Activated naive CD8-positive, alpha-beta T cell treated with anti-CD3 and anti-CD28 coated beads, Interleukin-2, amount 10 ng/mL, durations not matched to agents 7 days and 5 days (primary cell): ENCODE data around the gene TMEM225. TPM values are rescaled to one million over a fixed set of nuclear protein-coding genes. Genes with fewer than 3 reads are reported as not detected.
"Not testable (repeated sequence)": the region's sequence is repeated elsewhere in the genome, so short reads cannot be mapped to it uniquely, and the experiment has no call there.

Source experiments
- ATAC-seq: fragments of 150-1000 bp; cut with Tn5 transposase; one replicate; pipeline ENCODE4 v1.10.0; 2021; ENCODE audit warnings: low read depth, moderate library complexity
- POLR2A ChIA-PET: fragments of 350-600 bp; sonication (Branson Sonifier 250); formaldehyde crosslinking; loops from one replicate; lab custom pipeline; 2021; ENCODE audit warnings: antibody characterized with exemption; lab: Charles Lee
- DNase-seq: peaks from one replicate; pipeline ENCODE4 v3.0.0; 2021
- H3K27ac Mint-ChIP-seq: one replicate; pipeline ENCODE4 v1.8.0; 2022; ENCODE audit warnings: mild to moderate bottlenecking, mixed read lengths
- H3K27me3 Mint-ChIP-seq: one replicate; pipeline ENCODE4 v1.8.0; 2022; ENCODE audit warnings: mild to moderate bottlenecking, moderate library complexity, mixed read lengths
- H3K36me3 Mint-ChIP-seq: one replicate; pipeline ENCODE4 v1.8.0; 2021; ENCODE audit warnings: mild to moderate bottlenecking, mixed read lengths
- H3K4me1 Mint-ChIP-seq: one replicate; pipeline ENCODE4 v1.8.0; 2021; ENCODE audit warnings: mixed read lengths
- H3K4me3 Mint-ChIP-seq: one replicate; pipeline ENCODE4 v1.8.0; 2022; ENCODE audit warnings: mild to moderate bottlenecking, moderate library complexity, mixed read lengths
- H3K9me3 Mint-ChIP-seq: one replicate; pipeline ENCODE4 v1.8.0; 2021; ENCODE audit warnings: mixed read lengths
- total RNA-seq, 2 experiments: library from RNA; stranded (reverse); gene quantifications; one replicate each; pipeline ENCODE4 v1.2.3, GENCODE V29; 2021

TMEM225 gene, protein sequence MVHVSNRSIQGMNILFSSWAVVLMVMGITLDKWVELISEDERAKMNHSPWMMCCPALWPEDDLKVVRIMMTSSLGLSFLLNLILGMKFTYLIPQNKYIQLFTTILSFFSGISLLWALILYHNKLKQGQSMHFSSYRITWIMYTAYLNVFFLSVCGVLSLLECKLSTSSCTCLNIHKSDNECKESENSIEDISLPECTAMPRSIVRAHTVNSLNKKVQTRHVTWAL
- not detected for total RNA-seq

DNA sequence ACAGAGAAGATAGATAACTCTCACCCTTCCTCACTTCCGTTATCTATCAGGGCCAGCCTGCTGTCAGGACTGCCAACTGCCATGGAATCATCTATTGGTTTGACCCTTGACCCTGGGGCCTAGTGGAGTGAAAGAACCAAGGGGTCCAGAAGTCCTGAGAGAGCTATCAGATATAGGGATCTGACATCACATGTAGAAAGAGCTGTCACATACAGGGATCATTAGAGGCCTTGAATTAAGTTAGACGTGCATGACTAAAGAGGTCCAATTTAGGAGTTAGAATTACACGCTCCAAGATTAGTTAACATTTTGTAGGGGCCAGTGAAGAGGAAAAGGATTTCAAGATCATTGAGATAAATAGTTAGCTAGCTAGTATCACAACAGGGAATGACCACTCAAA is at the start of gene TMEM225:
Gene TMEM225, minus strand, starts transcription at position 101 of the 400 bp plus-strand sequence. CDS start 245 bp downstream, outside the sequence.
- H3K4me3 Mint-ChIP-seq, result no peak within 1 kb of the TSS
- H3K4me1 Mint-ChIP-seq, result no peaks in the 10 kb centered on the region
- H3K27ac Mint-ChIP-seq, result no peak within 1 kb of the TSS
- peaks cover under 1% of the 10 kb centered on the region for H3K27me3 Mint-ChIP-seq
- POLR2A ChIA-PET, result no interaction called here
- H3K9me3 Mint-ChIP-seq, result no peaks in the 10 kb centered on the region
- no peak for ATAC-seq
- H3K36me3 Mint-ChIP-seq, result no peaks in the 10 kb centered on the region
- DNase-seq, result no peak

- no peak for DNase-seq
- POLR2A ChIA-PET, result no interaction called here
- Mint-ChIP-seq H3K9me3 (no peaks in the 10 kb centered on the region), H3K36me3 (no peaks in the 10 kb centered on the region), H3K4me1 (no peaks in the 10 kb centered on the region), H3K4me3 (no peak overlapping the region), H3K27me3 (no peaks in the 10 kb centered on the region), H3K27ac (no peak overlapping the region)
- ATAC-seq, result no peak
Measured at GRCh38 chr11:123924027-123924426, 38.6 kb upstream of the TMEM225 start.

- POLR2A ChIA-PET, result no interaction called here
- Mint-ChIP-seq H3K27me3 (no peaks in the 10 kb centered on the region), H3K4me3 (no peak overlapping the region), H3K9me3 (no peaks in the 10 kb centered on the region), H3K4me1 (no peaks in the 10 kb centered on the region), H3K36me3 (no peaks in the 10 kb centered on the region), H3K27ac (no peak overlapping the region)
- DNase-seq (no peak), ATAC-seq (no peak)
Measured at GRCh38 chr11:123920943-123921342, 35.5 kb upstream of the TMEM225 start.

- no peak overlapping the region for H3K4me3 Mint-ChIP-seq
Measured at GRCh38 chr11:123905826-123906225, 20.4 kb upstream of the TMEM225 start.

GRCh38 chr11:123904932-123905331 is 19.5 kb upstream of the TMEM225 start:
- no peak overlapping the region for H3K27ac Mint-ChIP-seq

More at GRCh38 chr11:123905826-123906225, 20.4 kb upstream of the TMEM225 start:
- Mint-ChIP-seq H3K36me3 (no peaks in the 10 kb centered on the region), H3K27me3 (peaks cover 2% of the 10 kb centered on the region), H3K9me3 (no peaks in the 10 kb centered on the region), H3K4me1 (peaks cover 5% of the 10 kb centered on the region), H3K27ac (no peak overlapping the region)
- POLR2A ChIA-PET, result no interaction called here
- DNase-seq (no peak), ATAC-seq (no peak)

GRCh38 chr11:123903932-123904331 is 18.5 kb upstream of the TMEM225 start:
- Mint-ChIP-seq H3K36me3 (no peaks in the 10 kb centered on the region), H3K4me3 (no peak overlapping the region), H3K27ac (no peak overlapping the region), H3K4me1 (peaks cover 5% of the 10 kb centered on the region), H3K27me3 (peaks cover 2% of the 10 kb centered on the region), H3K9me3 (no peaks in the 10 kb centered on the region)
- no peak for DNase-seq
- no peak for ATAC-seq
- POLR2A ChIA-PET, result no interaction called here

More at GRCh38 chr11:123904932-123905331, 19.5 kb upstream of the TMEM225 start:
- no peak for ATAC-seq
- DNase-seq, result no peak
- POLR2A ChIA-PET, result no interaction called here
- no peaks in the 10 kb centered on the region for H3K36me3 Mint-ChIP-seq
- H3K9me3 Mint-ChIP-seq, result no peaks in the 10 kb centered on the region
- H3K27me3 Mint-ChIP-seq, result peaks cover 2% of the 10 kb centered on the region
- H3K4me1 Mint-ChIP-seq, result peaks cover 5% of the 10 kb centered on the region
- H3K4me3 Mint-ChIP-seq, result no peak overlapping the region

DNA sequence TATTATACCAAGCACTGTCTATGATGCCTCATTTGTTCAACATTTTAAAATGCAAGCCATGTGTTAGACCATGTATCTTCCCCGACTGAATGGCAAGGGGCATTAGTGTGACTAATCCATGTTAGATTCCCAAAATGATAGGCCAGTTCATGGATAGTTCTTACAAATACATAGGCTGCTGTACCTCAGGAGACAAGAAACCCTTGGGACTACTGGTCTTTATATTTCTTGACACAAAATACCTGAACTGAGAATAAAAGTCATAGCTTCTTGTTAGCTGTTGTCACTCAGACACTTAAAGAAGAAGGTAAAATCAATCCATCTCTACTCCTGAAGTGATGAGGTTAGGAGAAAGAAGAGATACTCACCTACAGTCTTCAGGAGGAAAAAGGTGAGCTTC is 16.4 kb upstream of the TMEM225 start, which contains the start of gene OR8D4:
Gene OR8D4, plus strand, starts transcription at position 301 of the 400 bp plus-strand sequence. CDS start 4,265 bp downstream, outside the sequence.
- Mint-ChIP-seq H3K27me3 (peaks cover 2% of the 10 kb centered on the region), H3K9me3 (no peaks in the 10 kb centered on the region), H3K27ac (no peak within 1 kb of the TSS), H3K4me3 (no peak within 1 kb of the TSS), H3K36me3 (no peaks in the 10 kb centered on the region), H3K4me1 (peaks cover 5% of the 10 kb centered on the region)
- POLR2A ChIA-PET, result no interaction called here
- ATAC-seq, result no peak
- no peak for DNase-seq

DNA sequence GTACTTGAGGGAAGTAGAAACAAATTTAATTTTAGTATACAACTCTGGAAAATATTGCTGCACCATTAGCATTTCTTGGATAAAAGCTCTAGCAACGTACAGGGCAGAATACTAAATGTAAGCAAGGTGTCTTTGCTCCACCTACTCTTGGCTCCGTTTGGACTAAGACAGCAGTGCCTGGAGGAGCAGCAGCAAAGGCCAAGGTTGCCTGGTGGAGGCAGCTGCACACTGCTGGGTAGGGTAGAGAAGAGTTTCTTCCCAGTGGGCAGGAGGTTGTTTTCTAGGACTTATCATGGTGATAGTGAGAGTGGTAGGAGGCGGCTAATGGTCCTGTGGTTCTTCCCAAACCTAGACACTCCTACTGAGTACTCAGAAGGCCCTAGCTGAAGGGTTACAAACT is 14.3 kb upstream of the TMEM225 start:
- POLR2A ChIA-PET, result no interaction called here
- H3K27ac Mint-ChIP-seq, result no peak overlapping the region
- ATAC-seq (no peak), DNase-seq (no peak)
- H3K27me3 Mint-ChIP-seq, result no peaks in the 10 kb centered on the region
- H3K9me3 Mint-ChIP-seq, result no peaks in the 10 kb centered on the region
- H3K4me3 Mint-ChIP-seq, result no peak overlapping the region
- peaks cover 5% of the 10 kb centered on the region for H3K4me1 Mint-ChIP-seq
- H3K36me3 Mint-ChIP-seq, result no peaks in the 10 kb centered on the region

DNA sequence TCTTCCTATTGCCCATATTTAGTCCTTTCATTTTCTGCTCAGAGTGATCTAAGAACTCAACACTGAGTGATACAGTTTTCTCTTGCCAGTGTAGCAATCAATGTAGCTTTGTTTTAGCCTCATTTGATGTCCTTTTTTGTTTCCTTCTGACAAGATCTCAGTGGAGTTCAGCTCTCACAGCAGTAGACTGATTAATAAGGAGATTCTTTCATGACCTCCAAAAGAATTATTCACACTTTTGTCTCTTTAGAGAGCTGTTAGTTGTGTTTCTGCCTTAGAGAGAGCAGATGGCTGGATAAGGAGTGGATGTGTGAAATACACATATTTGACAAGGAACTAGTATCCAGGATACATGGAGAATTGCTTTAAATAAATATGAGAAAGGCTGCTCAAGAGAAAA is 6.6 kb upstream of the TMEM225 start:
- no peak overlapping the region for H3K27ac Mint-ChIP-seq
- H3K36me3 Mint-ChIP-seq, result no peaks in the 10 kb centered on the region
- H3K4me1 Mint-ChIP-seq, result no peaks in the 10 kb centered on the region
- H3K27me3 Mint-ChIP-seq, result no peaks in the 10 kb centered on the region
- POLR2A ChIA-PET, result no interaction called here
- ATAC-seq, result no peak
- H3K4me3 Mint-ChIP-seq, result no peak overlapping the region
- H3K9me3 Mint-ChIP-seq, result no peaks in the 10 kb centered on the region
- DNase-seq, result no peak

DNA sequence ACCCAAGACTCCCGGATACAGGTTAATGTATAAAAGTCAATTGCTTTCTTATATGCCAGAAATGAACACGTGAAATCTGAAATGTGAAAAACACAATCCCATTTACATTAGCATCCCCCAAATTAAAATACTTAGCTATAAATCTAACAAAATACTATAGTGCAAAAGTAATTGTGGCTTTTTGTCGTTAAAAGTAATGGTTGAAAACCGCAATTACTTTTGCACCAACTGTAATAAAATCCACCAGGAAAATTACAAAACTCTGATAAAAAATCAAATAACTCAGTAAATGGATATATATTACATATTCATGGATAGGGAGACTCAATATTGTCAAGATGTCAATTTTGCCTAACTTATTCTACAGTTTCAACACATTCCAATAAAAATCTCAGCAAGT is 4.6 kb downstream of the TMEM225 start:
- peaks cover 3% of the 10 kb centered on the region for H3K27me3 Mint-ChIP-seq
- H3K36me3 Mint-ChIP-seq, result no peaks in the 10 kb centered on the region
- H3K4me3 Mint-ChIP-seq, result no peak overlapping the region
- no peaks in the 10 kb centered on the region for H3K4me1 Mint-ChIP-seq
- no peak overlapping the region for H3K27ac Mint-ChIP-seq
- no peak for ATAC-seq
- POLR2A ChIA-PET, result no interaction called here
- no peaks in the 10 kb centered on the region for H3K9me3 Mint-ChIP-seq
- no peak for DNase-seq

GRCh38 chr11:123867795-123868194 is 17.7 kb downstream of the TMEM225 start:
- H3K4me1 Mint-ChIP-seq, ATAC-seq, DNase-seq, H3K4me3 Mint-ChIP-seq, H3K27me3 Mint-ChIP-seq, POLR2A ChIA-PET, H3K36me3 Mint-ChIP-seq, H3K27ac Mint-ChIP-seq, H3K9me3 Mint-ChIP-seq: not testable (repeated sequence)

DNA sequence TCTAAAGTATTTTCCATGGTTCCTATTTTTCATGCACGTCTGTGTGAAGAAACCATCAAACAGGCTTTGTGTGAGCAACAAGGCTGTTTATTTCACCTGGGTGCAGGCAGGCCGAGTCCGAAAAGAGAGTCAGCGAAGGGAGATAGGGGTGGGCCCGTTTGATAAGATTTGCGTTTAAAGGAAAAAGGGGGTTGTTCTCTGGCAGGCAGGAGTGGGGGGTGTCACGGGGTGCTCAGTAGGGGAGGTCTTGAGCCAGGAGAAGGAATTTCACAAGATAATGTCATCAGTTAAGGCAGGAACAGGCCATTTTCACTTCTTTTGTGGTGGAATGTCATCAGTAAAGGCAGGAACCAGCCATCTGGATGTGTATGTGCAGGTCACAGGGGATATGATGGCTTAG is 20.2 kb downstream of the TMEM225 start:
- H3K36me3 Mint-ChIP-seq, DNase-seq, H3K4me3 Mint-ChIP-seq, H3K9me3 Mint-ChIP-seq, ATAC-seq, H3K27me3 Mint-ChIP-seq, H3K4me1 Mint-ChIP-seq, POLR2A ChIA-PET, H3K27ac Mint-ChIP-seq: not testable (repeated sequence)

DNA sequence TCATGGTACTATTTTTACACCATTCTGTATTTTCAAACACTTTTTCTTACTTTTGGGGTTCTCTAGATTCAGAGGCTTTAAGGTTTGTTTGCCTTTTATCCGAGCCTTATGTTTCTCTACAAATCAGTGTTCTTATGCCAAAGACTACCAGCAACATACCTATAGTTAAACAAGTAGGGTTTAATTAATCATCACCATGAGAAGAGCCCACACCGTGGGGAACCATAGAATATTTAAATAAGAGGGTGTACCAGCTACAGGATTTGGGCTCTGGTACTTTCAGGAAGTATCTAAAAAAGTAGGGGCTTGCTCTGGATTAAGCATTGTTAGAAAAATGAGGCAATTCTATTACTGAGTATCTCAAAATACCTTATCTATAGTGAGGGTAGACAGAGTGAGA is 25.7 kb downstream of the TMEM225 start:
- Mint-ChIP-seq H3K4me1 (no peaks in the 10 kb centered on the region), H3K27me3 (peaks cover 2% of the 10 kb centered on the region), H3K9me3 (no peaks in the 10 kb centered on the region), H3K27ac (no peak overlapping the region), H3K36me3 (no peaks in the 10 kb centered on the region), H3K4me3 (no peak overlapping the region)
- DNase-seq (no peak), ATAC-seq (no peak)
- POLR2A ChIA-PET, result no interaction called here

GRCh38 chr11:123856444-123856843 is 29.0 kb downstream of the TMEM225 start:
- POLR2A ChIA-PET, result no interaction called here
- ATAC-seq (no peak), DNase-seq (no peak)
- Mint-ChIP-seq H3K27ac (no peak overlapping the region), H3K27me3 (peaks cover 1% of the 10 kb centered on the region), H3K36me3 (no peaks in the 10 kb centered on the region), H3K4me1 (no peaks in the 10 kb centered on the region), H3K4me3 (no peak overlapping the region), H3K9me3 (no peaks in the 10 kb centered on the region)
